HG03064 (cell line): Measurements from ENCODE around the gene ACACB.
"Not testable (repeated sequence)": the region's sequence is repeated elsewhere in the genome, so short reads cannot be mapped to it uniquely, and the experiment has no call there.

Source experiments
- ATAC-seq: cut with Tn5 transposase; IDR thresholded peaks from one replicate; pipeline ENCODE4 v1.9.1; 2021; ENCODE audit warnings: low read depth; ENCODE audit not compliant: unreplicated experiment

The ACACB gene

GRCh38 chr12:109139360-109139759 lies 23.0 kb downstream of the ACACB start:
- no peak for ATAC-seq

DNA sequence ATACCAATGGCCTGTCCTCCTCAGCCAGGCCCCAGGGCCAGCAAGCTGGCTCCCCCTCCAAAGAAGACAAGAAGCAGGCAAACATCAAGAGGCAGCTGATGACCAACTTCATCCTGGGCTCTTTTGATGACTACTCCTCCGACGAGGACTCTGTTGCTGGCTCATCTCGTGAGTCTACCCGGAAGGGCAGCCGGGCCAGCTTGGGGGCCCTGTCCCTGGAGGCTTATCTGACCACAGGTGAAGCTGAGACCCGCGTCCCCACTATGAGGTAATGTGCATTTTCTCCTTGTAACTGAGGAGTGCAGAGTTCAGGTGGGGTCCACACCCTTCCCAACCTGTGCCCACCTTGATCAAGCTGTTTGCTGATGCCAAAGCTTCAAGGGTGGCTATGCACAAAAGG lies 23.4 kb downstream of the ACACB start:
- ATAC-seq, result no peak

DNA sequence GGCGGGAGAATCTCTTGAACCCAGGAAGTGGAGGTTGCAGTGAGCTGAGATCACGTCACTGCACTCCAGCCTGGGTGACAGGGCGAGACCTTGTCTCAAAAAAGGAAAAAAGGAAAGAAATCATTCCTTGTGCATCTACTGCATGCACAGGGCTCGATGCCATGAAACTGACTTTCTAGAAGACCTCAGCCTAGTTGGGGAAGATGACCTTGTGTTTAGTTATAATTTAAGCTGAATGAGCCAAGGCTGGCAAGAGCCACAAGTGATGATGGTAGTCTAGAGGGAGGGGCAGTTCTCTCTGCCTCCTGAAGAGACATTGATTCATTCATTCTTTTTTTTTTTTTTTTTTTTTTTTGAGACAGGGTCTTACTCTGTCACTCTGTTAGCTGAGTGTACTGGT lies 24.2 kb downstream of the ACACB start:
- ATAC-seq, result no peak

DNA sequence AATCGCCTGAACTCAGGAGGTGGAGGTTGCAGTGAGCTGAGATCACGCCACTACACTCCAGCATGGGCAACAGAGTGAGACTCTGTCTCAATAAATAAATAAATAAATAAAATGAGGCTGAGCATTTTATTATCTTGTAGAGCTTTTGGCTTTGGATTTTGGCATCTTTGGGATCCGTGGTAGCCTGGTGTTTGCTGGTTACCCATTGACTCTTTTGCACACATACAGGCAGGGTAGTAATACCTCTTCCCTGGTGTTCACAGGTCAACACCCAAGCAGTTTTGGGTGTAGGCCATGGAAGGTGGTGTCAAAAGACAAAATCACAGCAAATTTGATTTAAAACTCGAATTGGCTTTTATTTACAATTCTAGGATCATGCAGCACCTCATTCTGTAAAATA lies 27.8 kb downstream of the ACACB start:
- no peak for ATAC-seq

GRCh38 chr12:109147126-109147525 lies 30.7 kb downstream of the ACACB start:
- not testable (repeated sequence) for ATAC-seq

DNA sequence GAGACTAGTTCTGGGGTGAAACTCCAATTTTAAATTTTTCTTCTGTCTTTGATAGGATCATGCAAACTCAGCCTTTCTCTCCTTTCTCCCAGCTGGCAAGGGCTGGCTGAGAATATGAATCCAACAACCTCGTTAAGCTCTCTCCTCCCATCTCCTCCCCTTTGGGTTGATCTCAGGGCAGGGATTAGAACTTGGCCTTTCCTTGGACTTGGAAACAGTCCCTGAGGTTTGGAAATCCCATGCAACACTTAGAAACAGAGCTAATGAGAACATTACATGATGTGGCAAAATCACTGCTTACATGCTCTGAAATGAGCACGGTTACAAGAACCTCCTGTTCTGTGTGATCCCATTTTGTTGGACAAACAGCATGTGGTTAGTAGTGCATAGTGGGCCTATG lies 31.6 kb downstream of the ACACB start:
- no peak for ATAC-seq

GRCh38 chr12:109150124-109150640 lies 33.8 kb downstream of the ACACB start:
- no peak for ATAC-seq

- no peak for ATAC-seq
Measured at GRCh38 chr12:109151457-109151856, 35.1 kb downstream of the ACACB start.

DNA sequence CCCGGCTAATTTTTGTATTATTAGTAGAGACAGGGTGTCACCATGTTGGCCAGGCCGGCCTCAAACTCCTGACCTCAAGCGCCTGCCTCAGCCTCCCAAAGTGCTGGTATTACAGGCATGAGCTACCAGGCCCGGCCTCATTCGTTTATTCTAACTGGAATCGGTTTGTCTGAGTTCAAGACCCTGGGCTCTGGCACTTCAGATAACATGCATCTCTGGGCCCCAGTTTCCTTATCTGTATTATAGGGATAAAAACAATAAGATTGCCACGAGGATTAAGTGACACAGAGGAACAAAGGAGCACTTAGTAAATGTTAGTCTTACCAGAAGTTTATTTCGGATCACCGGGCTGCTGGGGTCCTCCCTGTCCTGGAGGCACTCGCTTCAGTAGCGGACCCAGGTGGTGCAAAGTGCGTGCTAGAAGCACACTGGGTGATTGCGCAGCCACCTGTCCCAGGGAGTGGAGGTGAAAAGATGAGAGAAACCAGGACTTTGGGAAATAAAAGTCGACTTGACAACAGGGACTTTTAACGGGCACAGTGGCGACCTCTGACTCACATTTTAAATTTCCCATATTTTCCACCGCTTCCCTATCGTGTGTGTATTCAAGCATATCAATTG lies 37.5 kb downstream of the ACACB start:
- ATAC-seq, result no peak

- peak; percentile 81 for ATAC-seq
Measured at GRCh38 chr12:109154451-109155438, 38.4 kb downstream of the ACACB start.

DNA sequence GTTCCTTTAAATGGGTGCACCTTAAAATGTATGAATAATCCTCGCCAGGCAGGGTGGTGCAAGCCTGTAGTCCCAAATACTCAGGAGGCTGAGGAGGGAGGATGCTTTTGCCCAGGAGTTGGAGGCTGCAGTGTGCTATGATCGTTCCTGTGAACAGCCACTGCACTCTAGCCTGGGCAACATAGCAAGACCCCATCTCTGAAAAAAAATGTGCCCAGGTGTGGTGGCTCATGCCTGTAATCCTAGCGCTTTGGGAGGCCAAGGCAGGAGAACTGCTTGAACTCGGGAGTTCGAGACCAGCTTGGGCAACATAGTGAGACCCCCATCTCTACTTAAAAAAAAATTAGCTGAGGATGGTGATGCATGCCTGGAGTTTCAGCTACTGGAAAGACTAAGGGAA lies 39.6 kb downstream of the ACACB start:
- ATAC-seq, result no peak

DNA sequence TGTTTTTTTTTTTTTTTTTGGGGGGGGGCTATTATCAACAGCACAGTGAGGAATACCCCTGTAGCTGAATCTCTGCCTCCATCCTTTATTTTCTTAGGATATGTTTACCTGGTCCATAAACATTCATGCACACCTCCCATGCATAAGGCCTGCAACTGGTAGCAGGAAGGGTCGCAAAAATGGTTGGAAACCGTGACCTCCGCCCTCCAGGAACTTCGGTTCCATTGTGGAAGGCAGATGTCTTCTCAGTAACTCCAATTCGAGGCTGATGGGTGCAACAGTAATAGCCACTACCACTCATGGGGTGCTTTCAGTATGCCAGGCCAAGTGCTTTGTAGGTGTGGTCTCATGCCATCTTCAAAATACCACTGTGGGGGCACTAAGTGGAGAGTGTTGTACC lies 40.2 kb downstream of the ACACB start:
- ATAC-seq, result no peak

- ATAC-seq, result no peak
Measured at GRCh38 chr12:109157986-109158385, 41.6 kb downstream of the ACACB start.

DNA sequence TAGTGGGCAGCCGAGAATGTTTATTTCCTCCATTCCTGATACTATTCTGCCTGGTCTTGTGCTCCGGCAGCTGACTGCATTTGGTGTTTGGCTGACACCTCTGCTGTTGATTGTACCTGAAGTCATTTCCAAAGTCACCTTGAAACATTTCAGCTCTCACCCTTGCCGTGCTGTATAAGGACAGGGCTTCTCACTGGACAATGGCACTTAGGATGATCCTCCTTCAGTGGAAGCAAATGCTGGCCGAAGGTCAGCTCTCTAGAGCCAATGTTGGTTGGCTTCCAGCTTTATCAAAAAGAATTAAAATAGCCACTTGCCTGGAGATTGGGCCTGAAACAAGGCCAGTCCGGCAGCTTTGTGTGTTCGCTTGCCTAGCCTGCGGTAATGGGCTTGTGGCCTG lies 44.0 kb downstream of the ACACB start:
- no peak for ATAC-seq

DNA sequence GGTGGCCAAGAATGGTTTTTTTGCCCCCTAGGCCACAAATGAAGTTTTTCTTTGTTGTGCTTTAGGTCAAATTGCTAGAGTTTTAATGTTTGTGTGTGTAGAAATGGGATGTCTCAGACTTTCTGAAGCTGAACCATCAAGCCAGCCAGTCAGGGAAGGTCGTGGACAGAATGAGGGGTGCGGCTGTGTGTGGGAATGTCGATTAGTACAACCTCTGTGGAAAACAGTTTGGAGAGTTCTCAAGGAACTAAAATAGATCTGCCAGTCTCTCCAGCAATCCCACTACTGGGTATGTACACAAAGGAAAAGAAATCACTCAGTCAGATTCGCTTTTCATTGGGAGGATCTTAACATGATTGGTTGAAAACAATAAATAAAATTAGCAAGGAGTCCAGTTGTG lies 44.5 kb downstream of the ACACB start:
- ATAC-seq, result no peak

GRCh38 chr12:109162551-109162950 lies 46.2 kb downstream of the ACACB start:
- ATAC-seq, result no peak

DNA sequence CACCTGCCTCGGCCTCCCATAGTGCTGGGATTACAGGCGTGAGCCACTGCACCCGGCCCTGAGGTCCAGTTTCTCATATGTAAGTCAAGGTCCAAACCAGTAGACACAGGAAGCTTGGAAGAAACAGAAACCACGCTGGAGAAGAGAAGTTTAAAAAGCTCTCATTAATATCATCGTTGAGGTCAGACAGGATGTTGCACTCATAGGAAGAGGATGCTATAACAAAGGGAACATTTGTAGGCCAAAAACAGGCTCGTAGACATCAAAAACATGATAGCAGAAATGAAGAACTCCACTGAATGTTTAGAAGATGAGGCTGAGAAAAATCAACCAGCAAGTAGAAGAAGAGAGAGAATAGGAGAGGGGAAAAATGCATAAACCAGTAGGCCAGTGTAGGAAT lies 46.8 kb downstream of the ACACB start:
- no peak for ATAC-seq

- no peak for ATAC-seq
Measured at GRCh38 chr12:109165599-109165998, 49.2 kb downstream of the ACACB start.

DNA sequence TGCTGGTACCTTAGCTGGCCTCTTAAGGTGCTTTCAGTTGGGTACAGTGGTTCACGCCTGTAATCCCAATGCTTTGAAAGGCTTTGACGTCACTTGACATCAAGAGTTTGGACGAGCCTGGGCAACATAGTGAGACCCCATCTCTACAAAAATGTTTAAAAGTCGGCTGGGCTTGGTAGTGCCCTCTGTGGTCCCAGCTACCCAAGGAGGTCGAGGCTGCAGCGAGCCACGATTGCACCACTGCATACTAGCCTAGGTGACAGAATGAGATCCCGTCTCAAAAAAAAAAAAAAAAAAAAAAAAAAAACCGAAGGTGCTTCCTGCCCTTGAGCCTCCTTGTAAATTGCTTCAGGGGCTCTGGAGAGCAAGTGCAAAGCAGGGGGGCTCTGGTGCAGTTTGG lies 50.0 kb downstream of the ACACB start:
- ATAC-seq, result no peak

- no peak for ATAC-seq
Measured at GRCh38 chr12:109167781-109168180, 51.4 kb downstream of the ACACB start.

- ATAC-seq, result no peak
Measured at GRCh38 chr12:109169262-109169661, 52.9 kb downstream of the ACACB start.

- ATAC-seq, result no peak
Measured at GRCh38 chr12:109169686-109170085, 53.3 kb downstream of the ACACB start.
